ENCODE data around the gene GRAMD4. TPM values are rescaled to one million over a fixed set of nuclear protein-coding genes. Genes with fewer than 3 reads are reported as not detected.
"Not testable (repeated sequence)": the region's sequence is repeated elsewhere in the genome, so short reads cannot be mapped to it uniquely, and the experiment has no call there.

GRAMD4 gene
- total RNA-seq, 4 donors from 2014 or later = 19.1 to 25.4 (median 19.5) TPM

- no peak for TF ChIP-seq CTCF (IDR thresholded peaks at IDR 0.05)
- DNase-seq (ENCODE audit: low spot score) (no peak), ATAC-seq (ENCODE audit: low FRiP score) (no peak)
Observed at GRCh38 chr22:46638601-46639431, 18.6 kb downstream of the GRAMD4 start.

- ATAC-seq (ENCODE audit: low FRiP score) (no peak), DNase-seq (ENCODE audit: low spot score) (no peak)
- no peak for TF ChIP-seq CTCF (IDR thresholded peaks at IDR 0.05)
Observed at GRCh38 chr22:46639843-46640242, 19.7 kb downstream of the GRAMD4 start.

GRCh38 chr22:46640293-46641055 lies 20.3 kb downstream of the GRAMD4 start:
- DNase-seq (ENCODE audit: low spot score) (no peak), ATAC-seq (ENCODE audit: low FRiP score) (no peak)
- no peak for TF ChIP-seq CTCF (IDR thresholded peaks at IDR 0.05)

- TF ChIP-seq CTCF (IDR thresholded peaks at IDR 0.05) = no peak
- no peak for ATAC-seq (ENCODE audit: low FRiP score)
- DNase-seq (ENCODE audit: low spot score) = no peak
Observed at GRCh38 chr22:46641811-46642266, 21.7 kb downstream of the GRAMD4 start.

GRCh38 chr22:46642840-46643480 lies 22.8 kb downstream of the GRAMD4 start:
- ATAC-seq (ENCODE audit: low FRiP score); DNase-seq (ENCODE audit: low spot score): not testable (repeated sequence)

GRCh38 chr22:46646531-46647215 lies 26.5 kb downstream of the GRAMD4 start:
- ATAC-seq (ENCODE audit: low FRiP score) (no peak), DNase-seq (ENCODE audit: low spot score) (no peak)
- TF ChIP-seq CTCF (IDR thresholded peaks at IDR 0.05) = no peak

GRCh38 chr22:46648225-46648820 lies 28.1 kb downstream of the GRAMD4 start:
- DNase-seq (ENCODE audit: low spot score); ATAC-seq (ENCODE audit: low FRiP score): not testable (repeated sequence)
